Measurements from ENCODE around the gene STAG1.

- TF ChIP-seq CTCF (conservative IDR thresholded peaks at IDR 0.05 in 1 of 2, IDR thresholded peaks at IDR 0.05 in 1 of 2; ENCODE audit: low read depth in 1 of 2, low read length in 2 of 2) (no peak), EZH2 (IDR thresholded peaks at IDR 0.05; ENCODE audit: low read length, missing control alignments) (no peak)
These were observed 253.2 kb downstream of the STAG1 start for GRCh38 chr3:136498919-136499447.

All from fibroblast of lung (primary cell).